Left renal cortex interstitium (tissue), 4 donors: ENCODE measurements around the gene DCK. TPM values are rescaled to one million over a fixed set of nuclear protein-coding genes. Genes with fewer than 3 reads are reported as not detected.

Experiments used
- DNase-seq, 4 donors: peaks; one replicate each; pipeline ENCODE4 v3.0.0-alpha.2; 2013; ENCODE audit warnings: low read depth in 4 of 4, low spot score in 2 of 4, missing footprints in 1 of 4
- polyA plus RNA-seq, 4 donors: library from polyadenylated mRNA; unstranded; fragments of 120-200 nt; gene quantifications; one replicate each; pipeline ENCODE4 v1.2.1, GENCODE V29; 2013; ENCODE audit not compliant: insufficient read length in 4 of 4

The DCK gene
- 10 to 100 TPM; 27.9 to 45.2 (median 37.9) TPM for polyA plus RNA-seq

DNA sequence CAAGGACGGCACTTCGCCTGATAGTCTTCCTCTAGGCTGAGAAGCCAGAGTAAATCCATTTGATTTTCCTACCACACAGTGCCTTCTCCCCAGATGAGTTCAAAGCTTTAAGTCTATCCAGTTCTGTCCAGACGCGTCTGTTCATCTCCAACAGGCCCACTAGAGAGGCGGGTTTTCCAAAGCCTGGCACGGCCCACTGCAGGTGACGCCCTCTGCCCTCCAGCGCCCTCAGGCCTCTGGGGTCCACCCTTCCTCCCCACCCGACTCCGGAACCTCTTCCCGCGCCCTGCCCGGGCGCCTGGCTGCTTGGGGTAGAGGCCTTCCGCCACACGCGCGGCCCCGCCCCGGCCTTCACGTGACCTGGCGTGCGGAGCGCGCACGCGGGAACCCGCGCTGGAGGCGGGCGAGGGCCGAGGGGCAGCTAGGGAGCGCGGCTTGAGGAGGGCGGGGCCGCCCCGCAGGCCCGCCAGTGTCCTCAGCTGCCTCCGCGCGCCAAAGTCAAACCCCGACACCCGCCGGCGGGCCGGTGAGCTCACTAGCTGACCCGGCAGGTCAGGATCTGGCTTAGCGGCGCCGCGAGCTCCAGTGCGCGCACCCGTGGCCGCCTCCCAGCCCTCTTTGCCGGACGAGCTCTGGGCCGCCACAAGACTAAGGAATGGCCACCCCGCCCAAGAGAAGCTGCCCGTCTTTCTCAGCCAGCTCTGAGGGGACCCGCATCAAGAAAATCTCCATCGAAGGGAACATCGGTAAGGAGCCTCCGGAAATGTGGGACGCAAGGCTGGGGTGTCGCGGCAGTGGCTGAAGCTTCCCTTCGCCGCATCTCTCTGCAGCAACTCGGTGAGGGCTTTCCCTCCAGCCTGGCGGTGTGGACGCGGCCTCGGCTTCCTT lies at the start of gene DCK:
TSS of gene DCK (plus strand) at position 469 of the 888 bp plus-strand sequence. CDS start at position 656, 187 bp downstream.
- DNase-seq = peak; percentile 74 to 86 (median 81)

DNA sequence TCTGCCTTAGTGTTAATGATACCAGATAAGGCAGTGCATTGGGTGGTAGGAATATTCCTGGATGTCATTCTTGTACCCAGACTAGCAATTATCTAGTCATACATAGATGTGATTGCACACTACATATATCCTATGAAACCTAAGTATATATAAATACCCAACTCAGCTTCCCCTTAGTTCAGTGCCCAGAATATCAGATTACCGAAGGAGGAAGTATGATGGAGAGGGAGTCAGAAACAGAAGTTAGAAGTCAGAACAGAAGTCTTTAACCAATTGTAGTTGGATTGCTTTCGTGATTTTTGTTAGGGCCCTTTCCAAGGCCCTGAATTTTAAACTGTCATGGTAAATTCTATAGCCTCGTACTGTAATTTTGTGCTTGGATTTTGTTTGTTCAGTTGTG lies 48.4 kb upstream of the DCK start:
- no peak for DNase-seq

DNA sequence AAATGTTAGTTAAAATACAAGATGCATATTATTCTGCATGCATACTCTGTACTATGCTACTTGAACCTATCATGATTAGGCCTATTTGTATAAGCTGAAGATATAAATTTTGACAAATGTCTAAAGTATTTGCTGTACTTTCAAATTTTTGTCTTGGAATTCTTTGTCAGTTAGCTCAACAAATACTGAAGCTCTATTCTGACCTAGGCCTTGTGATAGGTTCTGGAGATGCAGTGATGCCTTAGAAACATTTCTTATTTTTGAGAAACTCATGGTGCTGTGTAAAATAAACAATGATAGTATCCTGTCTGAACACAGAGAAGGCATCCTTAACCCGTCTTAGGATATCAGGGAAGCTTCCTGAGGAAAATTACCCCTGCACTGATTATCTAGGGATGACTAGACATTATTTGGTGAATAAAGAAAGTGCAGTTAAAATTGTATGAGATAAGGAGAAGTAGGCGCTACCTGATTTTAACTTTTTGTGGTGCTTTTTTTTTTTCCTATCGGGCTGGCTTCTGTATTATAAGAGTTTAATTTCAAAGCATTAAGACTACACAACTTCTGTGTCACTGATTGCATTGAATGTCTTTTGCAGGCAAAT lies 47.9 kb upstream of the DCK start:
- DNase-seq = no peak

DNA sequence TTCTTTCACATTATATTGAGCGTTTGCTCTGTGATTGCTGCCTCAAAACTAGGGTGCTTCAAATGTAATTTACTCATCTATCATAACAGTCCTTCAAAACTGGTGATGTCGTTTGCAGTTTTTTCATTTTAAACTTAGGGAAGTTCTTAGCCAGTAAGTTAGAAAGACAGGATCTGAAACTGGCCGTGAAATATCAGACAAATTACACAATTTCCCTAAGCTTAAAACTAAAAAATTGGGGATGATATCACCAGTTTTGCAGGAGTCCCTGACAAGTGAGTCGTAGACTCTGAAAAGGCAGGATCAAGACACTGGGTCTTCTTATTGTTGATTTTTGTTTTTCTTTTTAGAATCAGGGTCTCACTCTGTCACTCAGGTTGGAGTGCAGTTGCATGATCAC lies 46.5 kb upstream of the DCK start:
- DNase-seq = no peak

DNA sequence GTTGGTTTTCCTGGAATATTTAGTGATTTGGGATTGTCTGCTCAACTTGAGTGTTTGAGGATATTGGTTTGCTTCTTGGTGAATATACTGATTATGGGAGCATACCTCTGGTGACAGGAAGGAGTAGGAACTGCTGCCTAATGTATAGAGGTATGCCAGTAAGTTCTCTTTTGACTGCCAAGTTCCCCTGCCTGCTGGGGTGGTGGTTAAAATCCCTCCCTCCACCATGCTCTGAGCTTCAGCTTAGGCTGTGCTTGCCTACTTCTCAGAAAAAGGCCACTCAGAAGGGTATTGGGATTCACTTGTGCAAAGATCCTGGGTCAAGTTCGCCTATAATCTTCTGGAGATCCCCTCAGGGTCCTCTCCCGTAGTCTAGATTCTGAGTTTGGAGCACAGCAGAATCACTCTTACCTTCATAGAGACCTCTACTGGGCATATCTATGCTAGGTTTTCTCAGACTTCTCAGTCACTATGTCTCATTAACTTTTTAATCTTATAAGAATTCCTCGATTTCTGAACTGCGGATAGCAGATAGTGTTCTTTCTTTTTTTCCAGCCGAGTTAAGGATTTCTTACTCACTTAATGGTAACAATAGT lies 44.7 kb upstream of the DCK start:
- no peak for DNase-seq

DNA sequence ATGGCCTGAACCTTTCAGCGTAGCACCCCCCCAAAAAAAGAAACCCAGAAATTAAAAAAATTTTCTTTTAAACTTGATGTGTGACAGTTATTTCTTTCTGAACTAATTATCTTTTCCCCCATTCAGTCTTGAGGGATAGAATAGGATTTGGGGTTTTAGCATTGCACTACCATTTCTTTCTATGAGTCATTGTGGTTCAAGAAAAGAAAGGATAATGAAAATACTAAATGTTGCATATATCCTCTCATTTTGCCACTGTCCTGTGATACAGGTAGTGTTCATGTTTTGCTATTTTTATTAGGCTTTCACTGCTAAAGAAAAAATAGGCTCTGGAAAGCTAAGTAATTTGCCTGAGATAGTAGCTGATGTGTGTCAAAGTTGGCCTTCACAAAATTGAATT lies 39.4 kb upstream of the DCK start:
- no peak for DNase-seq

DNA sequence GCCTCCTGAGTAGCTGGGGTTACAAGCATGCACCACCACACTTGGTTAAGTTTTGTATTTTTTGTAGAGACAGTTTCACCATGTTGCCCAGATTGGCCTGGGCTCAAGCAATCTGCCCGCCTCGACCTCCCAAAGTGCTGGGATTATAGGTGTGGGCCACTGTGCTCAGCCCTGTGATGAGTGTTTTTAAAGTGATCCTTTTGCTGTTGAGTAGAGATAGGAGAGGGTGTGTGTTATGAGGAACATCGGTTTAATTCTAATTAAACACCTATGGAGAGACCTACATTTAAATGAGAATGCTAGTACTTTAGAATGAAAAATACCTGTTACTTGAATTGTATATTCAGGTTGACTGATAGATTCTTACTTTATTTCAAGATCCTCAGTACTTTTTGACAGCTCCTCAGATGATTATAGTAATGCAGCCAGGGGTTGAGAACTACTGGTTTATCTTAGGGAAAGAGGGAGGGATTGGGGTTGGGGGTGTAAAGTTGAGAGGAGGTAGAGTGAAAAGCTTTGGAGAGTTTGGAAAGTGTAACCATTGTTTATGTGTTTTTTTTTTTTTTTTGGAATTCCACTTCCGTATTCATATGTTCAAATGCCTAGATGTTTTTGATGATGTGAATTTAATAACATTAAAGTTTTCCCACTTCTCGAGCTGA lies 36.8 kb upstream of the DCK start:
- DNase-seq = no peak

DNA sequence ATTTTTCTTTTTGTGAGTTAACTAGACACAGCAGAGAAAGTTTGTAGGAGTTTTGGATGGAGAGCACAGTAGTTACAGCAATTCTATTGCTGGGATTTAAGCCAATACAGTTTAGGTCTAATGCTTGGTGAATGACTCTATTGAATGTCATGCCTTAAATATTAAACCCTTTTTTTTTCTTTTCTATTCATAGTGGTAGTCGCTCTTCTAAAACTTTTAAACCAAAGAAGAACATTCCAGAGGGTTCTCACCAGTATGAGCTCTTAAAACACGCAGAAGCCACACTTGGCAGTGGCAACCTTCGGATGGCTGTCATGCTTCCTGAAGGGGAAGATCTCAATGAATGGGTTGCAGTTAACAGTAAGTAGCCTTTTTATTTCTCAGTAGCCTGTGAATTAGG lies 34.8 kb upstream of the DCK start:
- DNase-seq = no peak

DNA sequence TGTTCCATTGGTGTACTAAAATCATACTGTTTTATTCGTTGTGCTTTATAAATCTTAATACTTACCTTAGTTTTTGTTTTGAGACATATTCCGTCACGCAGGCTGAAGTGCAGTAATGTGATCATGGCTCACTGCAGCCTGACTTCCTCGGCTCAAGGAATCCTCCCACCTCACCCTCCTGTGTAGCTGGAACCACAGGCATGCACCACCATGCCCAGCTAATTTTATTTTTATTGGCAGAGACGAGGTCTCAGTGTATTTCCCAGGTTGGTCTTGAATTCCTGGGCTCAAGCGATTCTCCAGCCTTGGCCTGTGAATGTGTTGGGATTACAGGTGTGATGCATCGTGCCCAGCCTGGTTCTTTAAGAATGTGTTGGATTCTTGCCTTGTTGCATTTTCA lies 24.4 kb upstream of the DCK start:
- DNase-seq = no peak

DNA sequence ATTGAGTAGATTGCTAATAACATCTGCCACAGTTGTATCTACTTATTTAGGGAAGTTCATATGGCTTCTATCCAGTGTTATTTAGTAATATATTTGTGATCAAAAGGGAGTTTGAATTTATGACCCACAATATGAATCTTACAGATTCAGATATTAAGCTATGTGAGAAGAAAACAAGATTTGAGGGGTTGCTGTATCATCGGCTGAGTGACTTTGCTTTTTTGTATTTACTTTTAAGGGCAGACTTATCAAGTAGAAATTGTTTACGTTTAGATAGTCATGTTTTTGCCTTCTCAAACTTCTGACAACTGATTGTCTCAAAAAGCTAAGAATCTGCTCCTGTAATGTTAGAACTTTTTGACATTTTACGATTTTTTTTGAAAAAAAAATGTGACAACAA lies 17.2 kb upstream of the DCK start:
- no peak for DNase-seq

DNA sequence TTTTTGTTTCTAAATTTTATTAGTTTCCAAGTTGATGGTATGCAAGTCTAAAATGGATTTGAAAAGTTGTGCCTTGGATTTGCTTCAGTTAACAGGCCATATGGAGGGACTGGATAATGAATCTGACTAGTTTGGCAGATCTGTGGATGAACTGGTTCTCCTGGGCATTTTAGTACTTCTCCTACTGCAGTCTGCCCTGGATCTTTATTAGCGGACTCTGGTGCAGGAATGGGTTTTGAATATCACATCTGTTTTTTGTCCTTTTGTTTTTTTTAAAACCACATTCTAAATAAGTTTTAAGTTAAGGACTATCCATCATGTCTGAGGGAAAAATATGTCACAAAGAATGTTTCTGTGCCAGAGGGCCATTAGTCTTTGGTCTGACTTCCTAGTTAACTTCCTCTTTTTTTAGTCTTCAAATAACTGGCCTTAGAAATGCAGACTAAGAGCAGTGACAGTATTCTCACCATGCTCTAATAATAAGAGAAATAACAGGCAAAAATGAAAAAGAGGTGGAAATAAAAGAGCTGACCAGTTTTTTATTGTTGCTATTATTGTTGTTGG lies 13.9 kb upstream of the DCK start:
- DNase-seq = no peak

DNA sequence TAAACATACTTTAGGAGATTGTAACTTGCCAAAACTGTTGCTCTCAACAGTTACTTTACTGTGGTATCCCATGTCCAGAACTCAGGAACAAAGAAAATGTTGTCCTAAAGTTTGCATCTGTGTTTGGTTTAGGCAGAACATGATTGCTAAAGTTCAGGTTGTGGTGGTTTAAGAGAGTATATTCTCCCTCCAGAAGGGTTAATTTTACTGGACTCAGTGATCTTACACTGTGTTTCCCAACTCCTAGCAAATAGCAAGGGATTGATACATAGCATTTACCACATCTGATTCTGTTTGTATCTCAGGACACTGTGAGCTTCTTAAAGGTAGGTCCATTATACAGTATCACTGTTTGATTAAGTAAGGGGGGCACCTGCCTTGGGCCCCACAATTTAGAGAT lies 13.3 kb upstream of the DCK start:
- no peak for DNase-seq

DNA sequence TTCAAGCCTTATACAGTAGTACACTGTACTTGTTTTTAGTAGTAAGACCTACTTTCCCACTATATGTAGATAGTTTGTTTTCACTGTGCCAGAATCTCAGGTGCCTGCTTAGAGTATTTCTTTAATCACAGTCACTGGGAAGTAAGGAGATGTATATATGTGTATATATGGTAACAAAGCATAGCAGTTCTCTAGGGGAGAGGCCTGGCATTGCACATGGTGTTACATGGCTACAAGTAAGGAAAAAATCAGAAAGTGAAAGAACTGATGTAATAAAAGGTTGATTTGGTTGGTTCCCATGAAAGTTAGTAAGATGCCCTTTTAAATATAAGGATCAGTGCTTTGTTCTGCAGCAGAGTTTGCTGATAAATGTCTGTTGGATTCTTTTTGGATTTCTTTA lies 9.3 kb upstream of the DCK start:
- no peak for DNase-seq

DNA sequence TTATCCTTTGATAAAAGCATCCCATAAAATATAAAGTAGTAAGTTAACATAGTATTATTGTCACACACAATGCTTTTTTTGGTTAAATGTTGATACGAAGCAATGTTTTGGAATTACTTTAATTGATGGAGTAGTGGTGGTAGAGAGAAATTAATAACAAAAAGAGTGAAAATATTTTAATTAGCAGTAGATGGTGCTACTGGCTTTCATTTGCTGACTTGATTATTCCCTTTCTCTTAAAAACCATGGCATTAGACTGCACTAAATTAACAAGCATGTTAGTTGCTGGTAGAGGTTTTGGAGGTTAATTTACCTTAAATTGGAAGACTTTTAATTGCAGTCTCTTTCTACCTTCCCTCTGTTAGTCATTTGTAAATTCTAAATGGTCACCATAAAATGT lies 8.9 kb upstream of the DCK start:
- no peak for DNase-seq

DNA sequence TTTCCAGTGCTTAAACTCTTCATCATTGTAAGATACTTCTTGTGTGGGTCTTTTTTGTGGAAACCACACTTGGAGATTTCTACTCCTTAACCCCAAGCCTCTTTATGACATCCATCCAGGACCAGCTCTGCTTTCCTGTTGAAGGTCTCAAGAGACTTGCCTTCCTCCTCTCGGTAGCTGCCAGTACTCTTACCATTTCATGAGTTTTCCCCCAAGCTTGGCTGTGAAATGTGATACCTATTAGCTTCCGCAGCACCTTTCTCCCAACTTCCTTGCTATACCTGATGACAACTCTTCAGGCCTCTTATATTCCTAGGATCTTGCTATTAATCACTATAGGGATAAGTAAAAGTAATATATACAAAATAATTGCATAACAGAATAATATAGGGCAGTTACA lies 1.9 kb upstream of the DCK start:
- DNase-seq = no peak

DNA sequence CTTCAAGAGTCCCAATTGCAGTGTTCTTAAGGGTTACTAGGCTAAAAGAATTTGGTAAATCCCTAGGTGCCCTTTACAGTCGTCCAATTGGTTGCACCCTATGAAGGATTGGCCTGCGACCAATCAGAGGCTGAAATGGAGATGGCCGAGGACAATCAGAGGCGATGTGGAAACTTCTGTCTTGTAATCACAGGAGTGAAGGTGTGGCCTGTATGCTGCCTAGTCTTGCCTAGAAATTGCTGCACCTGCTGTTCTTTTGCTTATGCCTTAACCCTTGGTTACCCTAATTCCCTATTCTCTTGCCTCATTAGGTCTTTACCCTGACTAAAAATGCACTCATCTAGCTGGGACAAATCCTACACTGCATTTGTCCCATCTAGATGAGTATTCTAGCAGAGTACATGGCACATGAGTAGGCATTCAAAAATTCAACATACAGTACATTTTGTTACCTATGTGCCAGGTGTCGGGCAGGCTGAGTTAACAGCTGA lies 1.0 kb upstream of the DCK start:
- no peak for DNase-seq

DNA sequence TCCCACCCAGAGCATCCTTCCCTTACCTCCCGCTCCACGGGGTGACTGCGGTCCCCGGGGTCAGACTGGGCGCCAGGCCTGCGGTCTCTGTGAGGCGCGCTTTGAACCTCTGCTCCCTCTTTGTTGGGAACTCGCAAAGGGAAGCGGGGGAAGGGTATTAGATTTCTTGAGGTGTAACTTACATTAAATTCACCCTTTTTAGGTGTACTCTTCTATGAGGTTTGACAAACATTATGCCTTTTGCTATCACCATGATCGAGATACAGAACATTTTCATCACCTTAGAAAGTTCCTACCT lies 569 bp downstream of the DCK start:
- no peak for DNase-seq

DNA sequence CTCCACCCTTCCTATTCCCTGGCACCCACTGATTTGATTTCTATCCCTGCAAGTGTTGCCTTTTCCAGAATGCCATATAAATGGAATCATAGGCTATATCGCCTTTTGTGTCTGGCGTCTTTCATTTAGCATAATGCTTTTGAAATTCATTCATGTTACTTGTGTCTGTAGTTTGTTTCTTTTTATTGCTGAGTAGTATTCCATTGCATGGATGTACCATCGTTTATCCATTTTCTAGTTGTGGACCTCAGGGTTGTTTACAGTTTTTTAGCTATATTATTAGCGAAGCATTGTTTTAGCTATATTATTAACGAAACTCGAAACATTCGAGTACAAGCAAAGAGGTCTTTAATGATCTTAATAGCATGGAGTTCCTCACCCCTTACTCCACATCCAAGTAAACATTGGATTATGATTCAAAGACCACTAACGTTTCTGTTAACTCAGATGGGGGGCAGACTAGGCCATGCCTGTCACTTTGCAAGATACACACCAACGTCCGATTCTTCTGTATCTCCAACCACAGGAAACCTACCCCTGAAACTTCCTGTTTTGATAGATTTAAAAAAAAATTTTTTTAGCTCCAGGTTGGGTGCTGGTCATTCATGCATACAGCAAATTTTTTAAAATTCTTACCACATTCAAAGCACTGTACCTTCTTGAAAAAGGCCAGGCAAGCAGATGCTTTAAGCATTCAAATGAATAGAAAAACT lies 1.1 kb downstream of the DCK start:
- DNase-seq = no peak

DNA sequence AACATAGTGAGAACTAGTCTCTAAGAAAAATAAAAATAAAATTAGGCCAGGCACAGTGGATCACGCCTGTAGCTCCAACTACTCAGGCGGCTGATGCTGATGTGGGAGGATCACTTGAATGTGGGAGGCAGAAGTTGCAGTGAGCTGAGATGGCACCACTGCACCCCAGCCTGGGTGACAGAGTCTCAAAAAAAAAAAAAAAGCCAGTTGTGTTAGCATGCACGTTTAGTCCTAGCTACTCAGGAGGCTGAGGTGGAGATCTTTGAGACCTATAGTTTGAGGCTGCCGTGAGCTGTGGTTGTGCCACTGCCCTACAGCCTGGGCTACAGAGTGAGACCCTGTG lies 2.5 kb downstream of the DCK start:
- no peak for DNase-seq

DNA sequence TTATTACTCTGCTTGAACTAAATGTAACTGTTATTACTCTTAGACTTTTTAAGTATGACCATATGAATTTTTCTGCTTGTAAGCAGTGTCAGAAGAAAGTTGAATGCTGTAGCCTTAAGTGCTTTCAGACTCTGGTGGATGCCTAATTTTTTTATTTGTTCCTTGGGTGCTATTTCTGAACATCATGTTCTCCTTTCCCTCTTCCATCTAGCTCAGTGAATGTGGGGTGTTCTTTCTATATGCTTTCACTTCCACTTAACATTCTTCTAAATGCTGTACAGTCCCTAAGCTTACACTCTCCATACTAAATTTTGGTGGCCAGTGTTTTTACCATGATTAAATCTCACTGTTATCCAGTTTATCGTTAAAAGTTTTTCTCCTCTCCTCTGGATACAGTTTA lies 3.6 kb downstream of the DCK start:
- no peak for DNase-seq

DNA sequence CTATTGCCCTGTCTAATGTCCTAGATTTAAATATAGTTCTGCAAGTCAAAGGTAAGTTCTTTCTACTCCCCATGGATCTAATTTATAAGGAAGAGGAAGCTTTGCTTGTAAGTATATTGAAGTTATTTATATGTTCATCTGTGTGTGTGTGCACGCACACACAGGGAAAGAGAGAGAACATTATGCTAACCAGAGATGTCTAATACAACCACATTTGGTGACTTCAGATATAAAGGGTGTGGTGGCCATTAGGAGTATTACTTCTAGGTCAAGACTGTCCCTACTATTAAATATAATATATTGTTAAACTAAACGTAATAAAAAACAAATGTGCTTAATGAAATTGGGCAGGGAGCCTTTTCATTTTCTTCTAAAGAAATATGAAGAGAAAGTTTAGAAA lies 4.1 kb downstream of the DCK start:
- no peak for DNase-seq
